H1 (cell line): ENCODE results near the gene DHTKD1. TPM values are rescaled to one million over a fixed set of nuclear protein-coding genes. Genes with fewer than 3 reads are reported as not detected.

Experiments used
- CTCF ChIA-PET: fragments of 300-600 bp; sonication (Branson Sonifier 250); formaldehyde crosslinking; loops from one replicate; lab custom pipeline; 2021; ENCODE audit not compliant: partially characterized antibody; lab: Charles Lee
- POLR2A ChIA-PET: fragments of 300-600 bp; sonication (Branson Sonifier 250); formaldehyde crosslinking; loops from one replicate; lab custom pipeline; 2021; ENCODE audit warnings: inconsistent platforms; ENCODE audit not compliant: partially characterized antibody; lab: Charles Lee
- DNase-seq, 2 experiments: peaks; one replicate each; pipeline versions ENCODE4 v3.0.0 to v3.0.0-alpha.2; 2010 to 2022; ENCODE audit warnings: low spot score in 2 of 2, low read depth in 1 of 2, mixed read lengths in 1 of 2
- FAIRE-seq: peaks from 2 replicates; lab custom pipeline; 2011; peaks lifted over from hg19 to GRCh38; lab: Jason Lieb, UNC
- H2AFZ ChIP-seq: 2 replicates; pipeline ENCODE4 v1.8.1; 2012; ENCODE audit warnings: low read length, inconsistent platforms
- H2AK5ac ChIP-seq: 2 replicates; pipeline ENCODE4 v1.6.1; 2013; ENCODE audit warnings: low read depth, low read length
- H2BK120ac ChIP-seq: replicated peaks from 2 replicates; pipeline ENCODE3; 2013; ENCODE audit warnings: low read depth, low read length, inconsistent platforms
- H2BK12ac ChIP-seq: 2 replicates; pipeline ENCODE4 v1.6.1; 2013; ENCODE audit warnings: low read depth, low read length
- H2BK15ac ChIP-seq: 2 replicates; pipeline ENCODE4 v1.6.1; 2013; ENCODE audit warnings: low read length
- H2BK20ac ChIP-seq: 2 replicates; pipeline ENCODE4 v1.6.1; 2013; ENCODE audit warnings: low read length
- H2BK5ac ChIP-seq: 2 replicates; pipeline ENCODE4 v1.6.1; 2013; ENCODE audit warnings: low read depth, low read length
- H3K14ac ChIP-seq: 2 replicates; pipeline ENCODE4 v1.6.1; 2013; ENCODE audit warnings: inconsistent platforms; ENCODE audit not compliant: insufficient read length
- H3K18ac ChIP-seq: 2 replicates; pipeline ENCODE4 v1.6.1; 2013; ENCODE audit warnings: low read length; ENCODE audit errors: extremely low read depth
- H3K23ac ChIP-seq: 2 replicates; pipeline ENCODE4 v1.6.1; 2013; ENCODE audit warnings: inconsistent platforms; ENCODE audit not compliant: insufficient read length
- H3K23me2 ChIP-seq: 2 replicates; pipeline ENCODE4 v1.6.1; 2013; ENCODE audit warnings: low read depth, low read length
- H3K27ac ChIP-seq: 2 replicates; pipeline ENCODE4 v1.6.1; 2011; ENCODE audit warnings: low read depth, low read length, inconsistent platforms
- H3K27me3 ChIP-seq, 4 experiments: replicated peaks in 1 of 4; 1 replicate in 1 of 4; 2 replicates in 3 of 4; pipeline versions ENCODE4 v1.6.1 to v1.8.1; 2011 to 2013; ENCODE audit warnings: low read length in 3 of 4, mild to moderate bottlenecking in 3 of 4, inconsistent platforms in 2 of 4, mixed read lengths in 2 of 4, moderate library complexity in 1 of 4; ENCODE audit not compliant: control insufficient read depth in 3 of 4, insufficient read depth in 3 of 4; ENCODE audit errors: extremely low read depth in 1 of 4
- H3K36me3 ChIP-seq, 4 experiments: 2 replicates each; pipeline versions ENCODE4 v1.6.1 to v1.8.1; 2011 to 2013; ENCODE audit warnings: mild to moderate bottlenecking in 4 of 4, low read length in 3 of 4, moderate library complexity in 2 of 4, control low read depth in 1 of 4, inconsistent platforms in 1 of 4; ENCODE audit not compliant: insufficient read depth in 4 of 4, control insufficient read depth in 2 of 4
- H3K4ac ChIP-seq: replicated peaks from 2 replicates; pipeline ENCODE3; 2013; ENCODE audit warnings: low read length, low read depth, mixed read lengths, inconsistent platforms; ENCODE audit not compliant: insufficient read length
- H3K4me1 ChIP-seq, 4 experiments: replicated peaks in 1 of 4; 1 replicate in 1 of 4; 2 replicates in 3 of 4; pipeline versions ENCODE4 v1.6.1 to v1.8.1; 2011 to 2013; ENCODE audit warnings: low read length in 3 of 4, inconsistent platforms in 2 of 4, mixed read lengths in 1 of 4; ENCODE audit not compliant: insufficient read depth in 4 of 4, control insufficient read depth in 3 of 4
- H3K4me2 ChIP-seq, 2 experiments: 2 replicates each; pipeline versions ENCODE4 v1.6.1 to v1.8.1; 2011 to 2013; ENCODE audit warnings: low read depth in 2 of 2, low read length in 2 of 2, control low read depth in 1 of 2, inconsistent platforms in 1 of 2, mild to moderate bottlenecking in 1 of 2; ENCODE audit not compliant: insufficient read depth in 1 of 2
- H3K4me3 ChIP-seq, 4 experiments: fragments of 200-600, 300-600 bp in 1 of 4; sonication (generic), shearing (Covaris generic), sonication (Bioruptor Twin) in 1 of 4; 2 replicates each; pipeline versions ENCODE4 v1.5.1 to v1.8.1; 2011 to 2016; ENCODE audit warnings: low read length in 4 of 4, low read depth in 3 of 4, control low read depth in 2 of 4, inconsistent platforms in 2 of 4, mild to moderate bottlenecking in 2 of 4, mixed read lengths in 1 of 4, moderate library complexity in 1 of 4; ENCODE audit not compliant: insufficient read depth in 2 of 4; ENCODE audit errors: extremely low read depth in 1 of 4
- H3K56ac ChIP-seq: replicated peaks from 2 replicates; pipeline ENCODE3; 2013; ENCODE audit warnings: low read depth, mild to moderate bottlenecking, mixed read lengths, low read length, inconsistent platforms; ENCODE audit not compliant: insufficient read length
- H3K79me1 ChIP-seq: 2 replicates; pipeline ENCODE4 v1.6.1; 2013; ENCODE audit warnings: low read depth, low read length, control low read depth
- H3K79me2 ChIP-seq, 2 experiments: 2 replicates each; pipeline versions ENCODE4 v1.6.1 to v1.8.1; 2012 to 2013; ENCODE audit warnings: low read length in 2 of 2, mild to moderate bottlenecking in 2 of 2, inconsistent platforms in 1 of 2; ENCODE audit not compliant: insufficient read depth in 2 of 2, control insufficient read depth in 1 of 2
- H3K9ac ChIP-seq, 4 experiments: replicated peaks in 1 of 4; 1 replicate in 1 of 4; 2 replicates in 3 of 4; pipeline versions ENCODE4 v1.6.1 to v1.8.1; 2011 to 2013; ENCODE audit warnings: low read depth in 3 of 4, low read length in 3 of 4, control low read depth in 2 of 4, mild to moderate bottlenecking in 2 of 4, moderate library complexity in 2 of 4, inconsistent platforms in 1 of 4; ENCODE audit errors: extremely low read depth in 1 of 4
- H3K9me3 ChIP-seq, 2 experiments: 2 replicates each; pipeline versions ENCODE4 v1.6.1 to v1.8.1; 2012 to 2013; ENCODE audit warnings: mild to moderate bottlenecking in 2 of 2, moderate library complexity in 2 of 2, control low read depth in 1 of 2, inconsistent platforms in 1 of 2, low read depth in 1 of 2, low read length in 1 of 2, mixed read lengths in 1 of 2; ENCODE audit not compliant: insufficient read depth in 2 of 2
- H4K20me1 ChIP-seq, 2 experiments: replicated peaks in 1 of 2; 2 replicates each; pipeline versions ENCODE3 to v1.8.1; 2011 to 2013; ENCODE audit warnings: inconsistent platforms in 2 of 2, low read length in 2 of 2, mild to moderate bottlenecking in 1 of 2; ENCODE audit not compliant: insufficient read depth in 2 of 2, control insufficient read depth in 1 of 2
- H4K5ac ChIP-seq: 2 replicates; pipeline ENCODE4 v1.6.1; 2013; ENCODE audit warnings: low read length, low read depth, mixed read lengths, inconsistent platforms; ENCODE audit not compliant: insufficient read length
- H4K8ac ChIP-seq: 2 replicates; pipeline ENCODE4 v1.8.0; 2013; ENCODE audit warnings: mild to moderate bottlenecking, moderate library complexity, low read length, inconsistent platforms; ENCODE audit not compliant: insufficient read depth; ENCODE audit errors: extremely low read depth
- H4K91ac ChIP-seq: replicated peaks from 2 replicates; pipeline ENCODE3; 2013; ENCODE audit warnings: low read length, mixed read lengths, inconsistent platforms; ENCODE audit not compliant: insufficient read length
- ATF3 ChIP-seq: IDR thresholded peaks from 2 replicates; pipeline ENCODE4 v1.6.1; 2011; ENCODE audit warnings: low read depth, mild to moderate bottlenecking, low read length; ENCODE audit not compliant: insufficient read depth
- CREB1 ChIP-seq: IDR thresholded peaks from 2 replicates; pipeline ENCODE4 v1.6.1; 2012; ENCODE audit warnings: inconsistent platforms
- POLR2AphosphoS5 ChIP-seq: IDR thresholded peaks from 2 replicates; pipeline ENCODE4 v1.6.1; 2011; ENCODE audit warnings: low read depth, low read length
- SP4 ChIP-seq: IDR thresholded peaks from 2 replicates; pipeline ENCODE4 v1.6.1; 2012; ENCODE audit warnings: low read length, inconsistent platforms
- WGBS, 2 experiments: shearing (Covaris generic) in 1 of 2; methylation state at CpG; one replicate each; pipeline versions ENCODE4 v1.1.6 to v1.1.7; 2013 to 2015; ENCODE audit warnings: low lambda C conversion rate in 2 of 2, mixed read lengths in 2 of 2, inconsistent platforms in 1 of 2, low coverage in 1 of 2, missing lambda C conversion rate in 1 of 2; ENCODE audit not compliant: insufficient replicate concordance in 2 of 2, insufficient coverage in 1 of 2, insufficient read length in 1 of 2; ENCODE audit errors: extremely low coverage in 1 of 2, missing lambda C conversion rate in 1 of 2; 5-methylcytosine and 5-hydroxymethylcytosine counted together
- polyA plus RNA-seq, 7 experiments: library from polyadenylated mRNA; depleted of rRNA in 3 of 7; stranded (reverse) in 5 of 7; unstranded in 2 of 7; fragments of >200 nt in 5 of 7; fragments of 200-250 nt in 2 of 7; gene quantifications; 1 replicate in 5 of 7; 2 replicates in 1 of 7; 4 replicates in 1 of 7; pipeline versions ENCODE4 v1.2.1 to v1.2.3, GENCODE V29; 2011 to 2013; ENCODE audit warnings: missing spikeins in 2 of 7, mixed read lengths in 2 of 7
- total RNA-seq: library from RNA; stranded (reverse); fragmentation: NEBNext Ultra II Directional; extraction: Animal tissue kit (Norgen Biotek cat#: 25700); gene quantifications from 2 replicates; pipeline ENCODE4 v1.2.1, GENCODE V29; 2021

The DHTKD1 gene
- total and polyA plus RNA-seq, 2 of the 8 experiments (the other 6 are each of a cell fraction or from before 2014, with no cell fraction given), result 49.8 to 74.9 TPM

DNA sequence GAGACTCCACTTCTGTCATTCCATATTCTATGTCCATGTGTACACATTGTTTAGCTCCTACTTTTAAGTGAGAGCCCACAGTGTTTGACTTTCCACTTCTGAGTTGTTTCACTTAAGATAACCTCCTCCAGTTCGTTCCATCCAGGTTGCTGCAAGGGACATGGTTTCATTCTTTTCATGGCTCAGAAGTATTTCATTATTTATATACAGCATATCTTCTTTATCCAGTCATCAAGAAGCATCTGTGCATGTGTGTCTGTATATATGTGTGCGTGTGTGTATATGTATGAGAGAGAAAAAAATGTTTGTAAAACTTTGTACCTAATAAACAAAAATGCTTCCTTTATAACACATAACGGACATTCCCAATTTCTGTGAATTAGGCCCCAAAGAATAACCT, 66.9 kb downstream of the DHTKD1 start:
- no peak overlapping the region for H3K14ac ChIP-seq
- WGBS, 2 experiments, result 95% methylated on average over 3 of the region's 3 CpGs; no CpG with 5 or more reads in 1 of the 2 experiments
- peaks cover 0 to 4% of the 10 kb centered on the region in 2 experiments; a peak in 2 of 4 replicates for H3K79me2 ChIP-seq
- H3K9ac ChIP-seq, result no peak overlapping the region
- H4K5ac ChIP-seq, result no peak overlapping the region
- H3K4me3 ChIP-seq, result no peak overlapping the region
- no peak for FAIRE-seq
- H3K4me2 ChIP-seq, result no peak overlapping the region
- H2BK12ac ChIP-seq, result no peak overlapping the region
- no peaks in the 10 kb centered on the region for H3K9me3 ChIP-seq
- no peak overlapping the region for H2BK120ac ChIP-seq
- H4K91ac ChIP-seq, result no peak overlapping the region
- H3K4me1 ChIP-seq, result peaks cover 0 to 1% (median 0%) of the 10 kb centered on the region in 4 experiments; a peak in 1 of 7 replicates
- H2AK5ac ChIP-seq, result no peak overlapping the region
- no peak overlapping the region for H3K23ac ChIP-seq
- H4K20me1 ChIP-seq, result no peaks in the 10 kb centered on the region
- no peak overlapping the region for H3K27ac ChIP-seq
- peaks cover 0 to 12% (median 5%) of the 10 kb centered on the region in 4 experiments; a peak in 4 of 8 replicates for H3K36me3 ChIP-seq
- H3K23me2 ChIP-seq, result no peaks in the 10 kb centered on the region
- H2AFZ ChIP-seq, result no peak overlapping the region
- H3K4ac ChIP-seq, result no peak overlapping the region
- H3K56ac ChIP-seq, result no peak overlapping the region
- H2BK20ac ChIP-seq, result no peak overlapping the region
- no peaks in the 10 kb centered on the region for H3K27me3 ChIP-seq
- H3K79me1 ChIP-seq, result 0 out of 2 replicates have a peak, but pooled peaks cover 2% of the 10 kb centered on the region
- POLR2A ChIA-PET, result no interaction called here
- H3K18ac ChIP-seq, result no peak overlapping the region
- no peak overlapping the region for H4K8ac ChIP-seq
- CTCF ChIA-PET, result no interaction called here
- no peak for TF ChIP-seq CREB1
- TF ChIP-seq POLR2AphosphoS5, result no peak
- TF ChIP-seq ATF3, result no peak
- no peak for TF ChIP-seq SP4
- no peak for DNase-seq
- no peak overlapping the region for H2BK5ac ChIP-seq
- no peak overlapping the region for H2BK15ac ChIP-seq
